ENCODE results near the gene HSD17B12.
A peak's percentile ranks its signal among the peaks of the same experiment; 100 is the strongest.

Gene HSD17B12

GRCh38 chr11:43688394-43688793 is 7.9 kb downstream of the HSD17B12 start:
- DNase-seq (ENCODE audit: low read depth) = no peak

GRCh38 chr11:43689167-43689566 is 8.6 kb downstream of the HSD17B12 start:
- no peak for DNase-seq (ENCODE audit: low read depth)

GRCh38 chr11:43690929-43691725 is 10.6 kb downstream of the HSD17B12 start:
- no peak for DNase-seq (ENCODE audit: low read depth)

- DNase-seq (ENCODE audit: low read depth) = no peak
Observed at GRCh38 chr11:43691806-43692205, 11.3 kb downstream of the HSD17B12 start.

- DNase-seq (ENCODE audit: low read depth) = no peak
Observed at GRCh38 chr11:43693069-43693468, 12.5 kb downstream of the HSD17B12 start.

- DNase-seq (ENCODE audit: low read depth) = no peak
Observed at GRCh38 chr11:43693731-43694130, 13.2 kb downstream of the HSD17B12 start.

GRCh38 chr11:43694477-43694876 is 13.9 kb downstream of the HSD17B12 start:
- DNase-seq (ENCODE audit: low read depth) = no peak

GRCh38 chr11:43697679-43698078 is 17.1 kb downstream of the HSD17B12 start:
- no peak for DNase-seq (ENCODE audit: low read depth)

- DNase-seq (ENCODE audit: low read depth) = no peak
Observed at GRCh38 chr11:43699870-43700269, 19.3 kb downstream of the HSD17B12 start.

GRCh38 chr11:43706631-43707030 is 26.1 kb downstream of the HSD17B12 start:
- DNase-seq (ENCODE audit: low read depth) = no peak

GRCh38 chr11:43708776-43709175 is 28.2 kb downstream of the HSD17B12 start:
- DNase-seq (ENCODE audit: low read depth) = no peak

GRCh38 chr11:43709689-43710088 is 29.2 kb downstream of the HSD17B12 start:
- no peak for DNase-seq (ENCODE audit: low read depth)

GRCh38 chr11:43712676-43713075 is 32.1 kb downstream of the HSD17B12 start:
- no peak for DNase-seq (ENCODE audit: low read depth)

GRCh38 chr11:43718373-43718772 is 37.8 kb downstream of the HSD17B12 start:
- DNase-seq (ENCODE audit: low read depth) = no peak

- DNase-seq (ENCODE audit: low read depth) = no peak
Observed at GRCh38 chr11:43723617-43724016, 43.1 kb downstream of the HSD17B12 start.

- DNase-seq (ENCODE audit: low read depth) = no peak
Observed at GRCh38 chr11:43732225-43732624, 51.7 kb downstream of the HSD17B12 start.

- DNase-seq (ENCODE audit: low read depth) = no peak
Observed at GRCh38 chr11:43734256-43734655, 53.7 kb downstream of the HSD17B12 start.

GRCh38 chr11:43735115-43735514 is 54.6 kb downstream of the HSD17B12 start:
- no peak for DNase-seq (ENCODE audit: low read depth)

GRCh38 chr11:43735961-43736360 is 55.4 kb downstream of the HSD17B12 start:
- peak; percentile 33 for DNase-seq (ENCODE audit: low read depth)

- DNase-seq (ENCODE audit: low read depth) = no peak
Observed at GRCh38 chr11:43736502-43737200, 56.1 kb downstream of the HSD17B12 start.

- no peak for DNase-seq (ENCODE audit: low read depth)
Observed at GRCh38 chr11:43737201-43737590, 56.7 kb downstream of the HSD17B12 start.

- peak; percentile 47 for DNase-seq (ENCODE audit: low read depth)
Observed at GRCh38 chr11:43738600-43739409, 58.3 kb downstream of the HSD17B12 start.

- DNase-seq (ENCODE audit: low read depth) = no peak
Observed at GRCh38 chr11:43746670-43747069, 66.1 kb downstream of the HSD17B12 start.
